K562 (cell line): ENCODE results near the gene CHST12. TPM values are rescaled to one million over a fixed set of nuclear protein-coding genes. Genes with fewer than 3 reads are reported as not detected.

Experiments used
- ATAC-seq: fragments of 200-7000 bp; cut with Tn5 transposase; 3 replicates; pipeline ENCODE4 v1.9.1; 2020; ENCODE audit warnings: moderate library complexity
- BruUV-seq: library from RNA; stranded (reverse); fragments of 400-500 nt; replicated peaks from 2 replicates; lab custom pipeline; 2021; lab: Mats Ljungman, UMichigan
- CTCF ChIA-PET: fragments of 300-600 bp; formaldehyde crosslinking; extraction: SDS; loops from one replicate; lab custom pipeline; 2021; ENCODE audit warnings: low intra/inter-chr PET ratio; lab: Yijun Ruan, JAX
- POLR2A ChIA-PET: fragments of 300-600, 350-650 bp; sonication (Branson Sonifier 250); formaldehyde crosslinking; extraction: SDS; loops from one replicate; lab custom pipeline; 2021; ENCODE audit warnings: antibody characterized with exemption, inconsistent platforms; lab: Yijun Ruan, JAX
- DNase-seq, 4 experiments: peaks; one replicate each; pipeline versions ENCODE4 v3.0.0 to v3.0.0-alpha.2; 2011 to 2018; ENCODE audit warnings: low spot score in 3 of 4, mixed read lengths in 3 of 4; ENCODE audit errors: extremely low read depth in 1 of 4
- FAIRE-seq: peaks from 2 replicates; lab custom pipeline; 2011; peaks lifted over from hg19 to GRCh38; lab: Jason Lieb, UNC
- H2AFZ ChIP-seq: 2 replicates; pipeline ENCODE4 v1.6.0; 2011; ENCODE audit warnings: low read depth, low read length, control low read depth, inconsistent platforms
- H3K27ac ChIP-seq: fragments of 200-600 bp; 3 replicates; pipeline ENCODE4 v1.8.0; 2011; ENCODE audit warnings: low read depth, mild to moderate bottlenecking, control low read depth, inconsistent platforms, low read length, moderate library complexity, mixed read lengths; ENCODE audit errors: extremely low read depth
- H3K27me3 ChIP-seq, 2 experiments: fragments of 300-600 bp in 1 of 2; 2 replicates in 1 of 2; 3 replicates in 1 of 2; pipeline versions ENCODE4 v1.6.0 to v1.8.0; 2011; ENCODE audit warnings: inconsistent platforms in 2 of 2, low read length in 2 of 2, mild to moderate bottlenecking in 1 of 2, mixed read lengths in 1 of 2, moderate library complexity in 1 of 2; ENCODE audit not compliant: control insufficient read depth in 2 of 2, insufficient read depth in 2 of 2
- H3K36me3 ChIP-seq: fragments of 300-600 bp; 3 replicates; pipeline ENCODE4 v1.8.0; 2011; ENCODE audit warnings: mild to moderate bottlenecking, low read length, inconsistent platforms; ENCODE audit not compliant: control insufficient read depth, insufficient read depth
- H3K4me1 ChIP-seq, 2 experiments: fragments of 200-600 bp in 1 of 2; replicated peaks in 1 of 2; 2 replicates in 1 of 2; 3 replicates in 1 of 2; pipeline versions ENCODE4 v1.5.1 to v1.8.0; 2011; ENCODE audit warnings: inconsistent platforms in 2 of 2, low read length in 2 of 2, mild to moderate bottlenecking in 1 of 2, mixed read lengths in 1 of 2, moderate library complexity in 1 of 2; ENCODE audit not compliant: control insufficient read depth in 2 of 2, insufficient read depth in 2 of 2
- H3K4me2 ChIP-seq: 2 replicates; pipeline ENCODE4 v1.6.1; 2011; ENCODE audit warnings: low read length, control low read depth, inconsistent platforms, mixed read lengths; ENCODE audit not compliant: insufficient read depth
- H3K4me3 ChIP-seq: fragments of 200-600 bp; sonication (generic), shearing (Covaris generic); 2 replicates; pipeline ENCODE4 v1.5.1; 2016; ENCODE audit warnings: control low read depth, inconsistent platforms
- H3K79me2 ChIP-seq: fragments of 200-600 bp; 3 replicates; pipeline ENCODE4 v1.8.0; 2011; ENCODE audit warnings: low read length, inconsistent platforms; ENCODE audit not compliant: control insufficient read depth, insufficient read depth
- H3K9ac ChIP-seq, 2 experiments: 2 replicates each; pipeline versions ENCODE4 v1.6.0 to v1.6.1; 2011; ENCODE audit warnings: low read depth in 2 of 2, low read length in 2 of 2, control low read depth in 1 of 2, inconsistent platforms in 1 of 2, mild to moderate bottlenecking in 1 of 2, mixed read lengths in 1 of 2; ENCODE audit not compliant: insufficient read depth in 1 of 2
- H3K9me1 ChIP-seq: one replicate; pipeline ENCODE4 v1.6.0; 2011; ENCODE audit warnings: inconsistent platforms, mild to moderate bottlenecking, low read length, moderate library complexity; ENCODE audit not compliant: control insufficient read depth, insufficient read depth
- H3K9me3 ChIP-seq: replicated peaks from 2 replicates; pipeline ENCODE4 v1.5.1; 2011; ENCODE audit warnings: low read depth, low read length, inconsistent platforms; ENCODE audit not compliant: control insufficient read depth, insufficient read depth
- H4K20me1 ChIP-seq: replicated peaks from 2 replicates; pipeline ENCODE4 v1.6.1; 2011; ENCODE audit warnings: low read length, inconsistent platforms, mixed read lengths; ENCODE audit not compliant: control insufficient read depth, insufficient read depth
- JUNB ChIP-seq: fragments of 450-650 bp; formaldehyde crosslinking; conservative IDR thresholded peaks from 2 replicates; pipeline ENCODE4 v1.4.0; 2020; ENCODE audit warnings: mild to moderate bottlenecking
- KAT7 ChIP-seq: sonication (generic); formaldehyde crosslinking; IDR thresholded peaks from 2 replicates; pipeline ENCODE4 v1.8.0; 2022; ENCODE audit warnings: missing genetic modification reagents, mild to moderate bottlenecking, borderline replicate concordance
- MAZ ChIP-seq, 2 experiments: fragments of 450-650 bp in 1 of 2; sonication (generic) in 1 of 2; formaldehyde crosslinking; IDR thresholded peaks in 1 of 2; conservative IDR thresholded peaks in 1 of 2; 2 replicates each; pipeline versions ENCODE4 v1.4.0 to v1.5.0; 2020; ENCODE audit warnings: mild to moderate bottlenecking in 1 of 2, missing genetic modification reagents in 1 of 2
- MYBL2 ChIP-seq, 2 experiments: fragments of 450-650 bp in 1 of 2; sonication (generic) in 1 of 2; formaldehyde crosslinking in 1 of 2; IDR thresholded peaks; 2 replicates each; pipeline versions ENCODE4 v1.6.1 to v1.8.1; 2017 to 2022; ENCODE audit warnings: borderline replicate concordance in 1 of 2, inconsistent platforms in 1 of 2, low read depth in 1 of 2, mild to moderate bottlenecking in 1 of 2, missing genetic modification reagents in 1 of 2, moderate library complexity in 1 of 2
- RREB1 ChIP-seq: fragments of 250-450 bp; sonication (Bioruptor Pico); IDR thresholded peaks from 2 replicates; pipeline ENCODE4 v1.4.0; 2020
- ZBTB26 ChIP-seq: fragments of 450-650 bp; formaldehyde crosslinking; IDR thresholded peaks from 2 replicates; pipeline ENCODE4 v1.4.0; 2022; ENCODE audit warnings: missing genetic modification characterization
- ZBTB33 ChIP-seq: sonication (generic); formaldehyde crosslinking; IDR thresholded peaks from 2 replicates; pipeline ENCODE4 v1.8.1; 2023; ENCODE audit warnings: mild to moderate bottlenecking, missing genetic modification reagents
- WGBS: fragments of 100-300 bp; shearing (Covaris generic); methylation state at CpG from one replicate; pipeline ENCODE4 v1.1.6; 2016; ENCODE audit warnings: low coverage, mixed read lengths; ENCODE audit not compliant: insufficient coverage; ENCODE audit errors: missing lambda C conversion rate; 5-methylcytosine and 5-hydroxymethylcytosine counted together
- in situ Hi-C: fragments of 300-500 bp; cut with MboI; formaldehyde crosslinking; loops from 4 replicates; pipeline ENCODE4 v1.15.0; 2018; ENCODE audit warnings: inconsistent platforms, mixed read lengths
- intact Hi-C: fragments of 100-400 bp; cut with micrococcal nuclease; formaldehyde crosslinking; loops from 2 replicates; pipeline ENCODE4 v1.14.2; 2022
- polyA plus RNA-seq, 8 experiments: library from polyadenylated mRNA; depleted of rRNA in 4 of 8; stranded (reverse) in 5 of 8; unstranded in 3 of 8; fragments of >200 nt; fragmentation: Nextera tagmentation in 2 of 8; fragmentation: Illumina TruSeq in 1 of 8; extraction: Ambion mirVana in 2 of 8; extraction: Trizol in 1 of 8; gene quantifications; 2 replicates each; pipeline versions ENCODE4 v1.2.1 to v1.2.3, GENCODE V29; 2011 to 2014; ENCODE audit warnings: inconsistent platforms in 1 of 8, missing spikeins in 1 of 8
- total RNA-seq, 7 experiments: library from RNA; depleted of rRNA in 6 of 7; stranded (reverse); fragments of >200 nt in 6 of 7; fragmentation: Illumina TruSeq in 2 of 7; extraction: Trizol in 2 of 7; gene quantifications; 2 replicates each; pipeline versions ENCODE4 v1.2.1 to v1.2.3, GENCODE V29; 2011 to 2021; ENCODE audit warnings: low replicate concordance in 1 of 7

Gene CHST12
- total and polyA plus RNA-seq, 9 of the 15 experiments (the other 6 are each of a cell fraction or from before 2014, with no cell fraction given): 0.18 to 19.8 (median 3.6) TPM

- in situ Hi-C loops: no loop called here
- DNase-seq (no peak), FAIRE-seq (no peak), ATAC-seq (no peak)
- Histone ChIP-seq H3K79me2 (no peaks in the 10 kb centered on the region), H2AFZ (no peak overlapping the region), H3K36me3 (peaks cover 14% of the 10 kb centered on the region; the same call in 1 of the 3 replicates), H3K4me1 (peaks cover 0 to 24% of the 10 kb centered on the region in 2 experiments; a peak in 3 of 5 replicates), H3K9ac (peak overlapping the region in 1 of 2 experiments; percentile 76; a peak in 2 of 4 replicates), H3K9me1 (peaks cover 5% of the 10 kb centered on the region), H3K9me3 (no peaks in the 10 kb centered on the region), H4K20me1 (no peaks in the 10 kb centered on the region; the same call in 1 of the 2 replicates), H3K4me3 (no peak overlapping the region)
- POLR2A ChIA-PET: no interaction called here
- CTCF ChIA-PET: no interaction called here
- intact Hi-C loops: loop anchor here (10.0 kb wide), 1 partner anchor 63 kb away; no protein-coding TSS in a partner anchor
- WGBS: 77% methylated on average over 16 of the region's 16 CpGs
- no peak for TF ChIP-seq JUNB
- TF ChIP-seq RREB1 (CRISPR knock-in tag): no peak
- no peak for TF ChIP-seq MYBL2 (IDR thresholded peaks at IDR 0.05; ENCODE audit: low read depth)
- TF ChIP-seq MYBL2 (CRISPR knock-in tag; IDR thresholded peaks at IDR 0.05; ENCODE audit: borderline replicate concordance): no peak
- no peak for TF ChIP-seq KAT7 (CRISPR knock-in tag)
- TF ChIP-seq MAZ (CRISPR knock-in tag; conservative IDR thresholded peaks at IDR 0.05 in 1 of 2, IDR thresholded peaks at IDR 0.05 in 1 of 2): no peak
- TF ChIP-seq ZBTB26: no peak
- TF ChIP-seq ZBTB33 (CRISPR knock-in tag): no peak
- TF ChIP-seq, all 486 proteins: peak for 0
- Histone ChIP-seq H3K4me2 (no peak overlapping the region), H3K27ac (no peak overlapping the region), H3K27me3 (no peaks in the 10 kb centered on the region)
- BruUV-seq: no TSS peak
These were observed 34.2 kb downstream of the CHST12 start for GRCh38 chr7:2437537-2438148.
